ENCODE data around the gene SSX2B. TPM values are rescaled to one million over a fixed set of nuclear protein-coding genes. Genes with fewer than 3 reads are reported as not detected.
"Not testable (repeated sequence)": the region's sequence is repeated elsewhere in the genome, so short reads cannot be mapped to it uniquely, and the experiment has no call there.

SSX2B gene, protein sequence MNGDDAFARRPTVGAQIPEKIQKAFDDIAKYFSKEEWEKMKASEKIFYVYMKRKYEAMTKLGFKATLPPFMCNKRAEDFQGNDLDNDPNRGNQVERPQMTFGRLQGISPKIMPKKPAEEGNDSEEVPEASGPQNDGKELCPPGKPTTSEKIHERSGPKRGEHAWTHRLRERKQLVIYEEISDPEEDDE
- total RNA-seq, result under 1 TPM in 1 of 8 experiments, not detected in 7; 0.28 TPM

DNA sequence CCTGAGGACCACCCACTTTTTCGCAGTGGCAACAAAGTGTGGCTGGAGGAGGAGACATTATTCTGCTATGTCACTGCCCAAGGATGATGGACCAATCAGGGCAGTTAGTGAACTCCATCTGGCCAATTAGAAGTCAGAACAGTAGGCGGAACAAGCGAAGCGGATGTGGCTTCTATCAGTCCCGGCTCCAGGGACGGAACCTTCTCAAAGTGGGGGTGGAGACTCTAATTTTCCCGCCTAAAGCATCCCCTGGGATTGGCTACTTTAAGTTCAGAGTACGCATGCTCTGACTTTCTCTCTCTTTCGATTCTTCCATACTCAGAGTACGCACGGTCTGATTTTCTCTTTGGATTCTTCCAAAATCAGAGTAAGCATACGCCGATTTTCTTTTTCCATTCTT, at the start of gene SSX2B:
Gene SSX2B, plus strand, starts transcription at position 301 of the 400 bp plus-strand sequence. CDS start 1,429 bp downstream, outside the sequence.
- H3K4me1 ChIP-seq (replicated peaks in 1 of 2); in situ Hi-C loops (cut with MboI; ENCODE audit: low pct_unique_long_range_greater_than_20kb in 2 of 9, low sequenced_read_pairs in 9 of 9, unreplicated experiment in 9 of 9); H3K27ac ChIP-seq; H3K4me3 ChIP-seq; ATAC-seq (replicated peaks in 6 of 8): not testable (repeated sequence)
- no CpG with 5 or more reads among the region's 13 CpGs for WGBS, 10 experiments

DNA sequence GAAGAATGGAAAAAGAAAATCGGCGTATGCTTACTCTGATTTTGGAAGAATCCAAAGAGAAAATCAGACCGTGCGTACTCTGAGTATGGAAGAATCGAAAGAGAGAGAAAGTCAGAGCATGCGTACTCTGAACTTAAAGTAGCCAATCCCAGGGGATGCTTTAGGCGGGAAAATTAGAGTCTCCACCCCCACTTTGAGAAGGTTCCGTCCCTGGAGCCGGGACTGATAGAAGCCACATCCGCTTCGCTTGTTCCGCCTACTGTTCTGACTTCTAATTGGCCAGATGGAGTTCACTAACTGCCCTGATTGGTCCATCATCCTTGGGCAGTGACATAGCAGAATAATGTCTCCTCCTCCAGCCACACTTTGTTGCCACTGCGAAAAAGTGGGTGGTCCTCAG, 44.0 kb upstream of the SSX2B start, which contains the start of gene SSX2:
Gene SSX2, minus strand, starts transcription at position 101 of the 400 bp plus-strand sequence. CDS start 1,429 bp downstream, outside the sequence.
- H3K27ac ChIP-seq, result not testable (repeated sequence)

DNA sequence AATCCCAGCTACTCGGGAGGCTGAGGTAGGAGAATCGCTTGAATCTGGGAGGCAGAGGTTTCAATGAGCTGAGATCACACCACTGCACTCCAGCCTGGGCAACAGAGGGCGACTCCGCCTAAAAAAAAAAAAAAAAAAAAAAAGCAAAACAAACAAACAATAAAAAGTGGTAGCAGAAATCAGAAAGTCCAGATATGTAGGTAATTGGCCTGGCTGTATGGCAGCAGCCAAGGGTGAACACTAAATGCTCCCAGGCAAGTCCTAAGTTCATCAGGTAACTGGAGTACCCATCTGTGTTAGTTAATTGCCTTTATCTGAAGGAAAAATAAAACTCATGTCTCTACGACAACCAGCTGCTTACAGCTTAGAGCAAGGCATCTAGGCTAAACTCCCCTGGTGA, 14.9 kb downstream of the SSX2B start:
- H3K27ac ChIP-seq; H3K4me1 ChIP-seq (replicated peaks in 1 of 2); H3K4me3 ChIP-seq; in situ Hi-C loops (cut with MboI; ENCODE audit: low pct_unique_long_range_greater_than_20kb in 2 of 9, low sequenced_read_pairs in 9 of 9, unreplicated experiment in 9 of 9); ATAC-seq (replicated peaks in 6 of 8): not testable (repeated sequence)
- WGBS, 10 experiments, result no CpG with 5 or more reads among the region's 5 CpGs

More for the DNA sequence above, 44.0 kb upstream of the SSX2B start, which contains the start of gene SSX2:
- H3K4me3 ChIP-seq; in situ Hi-C loops (cut with MboI; ENCODE audit: low pct_unique_long_range_greater_than_20kb in 2 of 9, low sequenced_read_pairs in 9 of 9, unreplicated experiment in 9 of 9); ATAC-seq (replicated peaks in 6 of 8); H3K4me1 ChIP-seq (replicated peaks in 1 of 2): not testable (repeated sequence)
- no CpG with 5 or more reads among the region's 13 CpGs for WGBS, 10 experiments

DNA sequence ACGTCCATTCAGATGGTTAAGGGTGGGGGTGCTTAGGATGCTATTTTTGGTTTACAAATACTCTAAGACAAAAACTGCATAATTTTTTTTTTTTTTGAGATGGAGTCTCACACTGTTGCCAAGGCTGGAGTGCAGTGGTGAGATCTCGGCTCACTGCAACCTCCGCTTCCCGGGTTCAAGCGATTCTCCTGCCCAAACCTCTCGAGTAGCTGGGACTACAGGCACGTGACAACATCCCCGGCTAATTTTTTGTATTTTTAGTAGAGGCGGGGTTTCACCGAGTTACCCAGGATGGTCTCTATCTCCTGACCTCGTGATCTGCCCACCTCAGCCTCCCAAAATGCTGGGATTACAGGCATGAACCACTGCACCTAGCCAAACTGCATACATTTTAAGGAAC, 22.5 kb downstream of the SSX2B start:
- H3K4me1 ChIP-seq (replicated peaks in 1 of 2); in situ Hi-C loops (cut with MboI; ENCODE audit: low pct_unique_long_range_greater_than_20kb in 2 of 9, low sequenced_read_pairs in 9 of 9, unreplicated experiment in 9 of 9); ATAC-seq (replicated peaks in 6 of 8); H3K4me3 ChIP-seq; H3K27ac ChIP-seq: not testable (repeated sequence)
- WGBS, 10 experiments, result no CpG with 5 or more reads among the region's 11 CpGs

DNA sequence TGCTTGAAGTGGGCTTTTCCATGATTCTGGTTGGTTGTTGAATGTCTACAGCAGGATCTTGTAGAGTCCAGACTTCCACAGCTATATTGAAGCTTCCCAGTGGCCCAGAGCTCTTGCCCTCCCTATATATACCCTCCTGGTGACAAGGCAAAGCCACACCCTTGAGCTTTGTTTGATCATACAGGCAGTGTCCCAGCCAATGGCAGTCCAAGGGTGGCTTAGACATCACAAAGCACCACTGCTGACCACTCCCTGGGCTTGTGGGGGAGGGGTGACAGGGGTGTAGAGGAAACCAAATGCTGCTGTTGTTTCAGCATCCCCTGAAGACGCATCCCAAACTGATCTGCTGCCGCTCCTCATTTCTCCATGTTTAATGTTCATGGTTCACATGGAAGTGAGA, 46.3 kb downstream of the SSX2B start, which contains the start of gene SPANXN5:
Gene SPANXN5, minus strand, starts transcription at position 101 of the 400 bp plus-strand sequence. Its CDS starts 79 bp downstream, at position 22.
- 50% methylated on average over 2 of the region's 2 CpGs; no CpG with 5 or more reads in 9 of the 10 experiments for WGBS, 10 experiments
- H3K27ac ChIP-seq; ATAC-seq (replicated peaks in 6 of 8); H3K4me1 ChIP-seq (replicated peaks in 1 of 2); in situ Hi-C loops (cut with MboI; ENCODE audit: low pct_unique_long_range_greater_than_20kb in 2 of 9, low sequenced_read_pairs in 9 of 9, unreplicated experiment in 9 of 9); H3K4me3 ChIP-seq: not testable (repeated sequence)

DNA sequence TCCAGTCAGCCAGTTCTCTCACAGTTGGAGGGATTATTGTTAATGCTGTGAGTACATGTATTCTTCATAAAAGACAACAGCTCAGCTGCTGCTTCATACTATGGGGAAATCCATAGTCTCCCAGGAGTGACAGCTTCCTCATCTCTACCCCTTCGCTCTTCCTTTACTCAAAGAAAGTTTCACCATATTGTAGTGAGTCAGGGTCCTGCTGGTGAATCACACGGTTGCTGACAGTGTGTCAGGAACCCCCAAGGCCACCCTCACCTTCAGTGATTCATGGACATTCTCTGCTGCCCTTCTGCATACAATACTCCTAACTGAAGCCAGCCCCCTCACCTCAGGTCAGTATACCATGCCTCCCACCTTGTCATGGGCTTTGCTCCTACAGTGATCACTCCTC, 53.8 kb downstream of the SSX2B start:
- no CpG with 5 or more reads among the region's 2 CpGs for WGBS, 10 experiments
- in situ Hi-C loops (cut with MboI; ENCODE audit: low pct_unique_long_range_greater_than_20kb in 2 of 9, low sequenced_read_pairs in 9 of 9, unreplicated experiment in 9 of 9); ATAC-seq (replicated peaks in 6 of 8); H3K27ac ChIP-seq; H3K4me1 ChIP-seq (replicated peaks in 1 of 2); H3K4me3 ChIP-seq: not testable (repeated sequence)

Other genes starting within 250 kb of the SSX2B start
- 1 to 10 TPM in 1 of 8 experiments, under 1 TPM in 1, not detected in 6; 0.42 to 1.0 TPM for gene XAGE1B, start 234.2 kb upstream of the SSX2B start, total RNA-seq
- not detected for gene SSX7, start 96.4 kb upstream of the SSX2B start, total RNA-seq
- not detected for gene SSX2, start 44.1 kb upstream of the SSX2B start, total RNA-seq
- not detected for gene SPANXN5, start 46.2 kb downstream of the SSX2B start, total RNA-seq
- not detected for gene XAGE5, start 60.0 kb downstream of the SSX2B start, total RNA-seq
- not detected for gene XAGE3, start 116.8 kb downstream of the SSX2B start, total RNA-seq
- gene FAM156B, start 146.1 kb downstream of the SSX2B start, total RNA-seq, result 10 to 100 TPM; 13.0 to 30.4 (median 23.3) TPM
- 10 to 100 TPM; 12.6 to 29.0 (median 20.2) TPM for gene FAM156A, start 207.3 kb downstream of the SSX2B start, total RNA-seq

All from motor neuron (in vitro differentiated cells).